RKO (cell line): ENCODE measurements around the gene MYL5.
"Not testable (repeated sequence)": the region's sequence is repeated elsewhere in the genome, so short reads cannot be mapped to it uniquely, and the experiment has no call there.

Experiments
- DNase-seq: peaks from one replicate; pipeline ENCODE4 v3.0.0-alpha.2; 2016; ENCODE audit warnings: low spot score

MYL5 gene

DNA sequence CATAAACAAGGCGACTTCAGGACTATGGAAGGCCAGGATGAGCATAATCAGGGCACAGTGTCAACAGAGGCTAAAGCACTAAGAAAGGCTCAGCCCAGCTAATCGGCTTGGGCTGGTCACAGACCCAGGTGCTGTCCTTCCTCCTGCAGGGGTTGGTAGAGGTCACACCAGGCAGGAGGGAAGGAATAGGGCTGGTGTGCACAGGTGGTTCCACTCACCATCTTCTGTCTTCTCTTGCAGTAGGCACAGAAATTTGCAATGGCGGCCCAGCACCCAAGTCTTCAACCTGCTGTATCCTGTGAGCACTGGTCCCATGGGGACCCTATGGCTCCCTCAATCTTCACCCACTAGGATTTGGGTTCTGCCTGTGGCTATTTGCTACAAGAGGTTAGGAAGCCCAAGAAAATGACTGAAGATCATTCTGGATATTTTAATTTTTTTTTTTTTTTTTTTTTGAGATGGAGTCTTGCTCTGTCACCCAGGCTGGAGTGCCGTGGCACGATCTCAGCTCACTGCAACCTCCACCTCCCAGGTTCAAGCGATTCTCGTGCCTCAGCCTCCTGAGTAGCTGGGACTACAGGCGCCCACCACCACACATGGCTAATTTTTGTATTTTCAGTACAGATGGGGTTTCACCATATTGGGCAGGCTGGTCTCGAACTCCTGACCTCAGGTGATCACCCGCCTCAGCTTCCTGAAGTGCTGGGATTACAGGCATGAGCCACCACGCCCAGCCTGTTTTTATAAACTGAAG is 4.4 kb upstream of the MYL5 start:
- DNase-seq, result not testable (repeated sequence)

DNA sequence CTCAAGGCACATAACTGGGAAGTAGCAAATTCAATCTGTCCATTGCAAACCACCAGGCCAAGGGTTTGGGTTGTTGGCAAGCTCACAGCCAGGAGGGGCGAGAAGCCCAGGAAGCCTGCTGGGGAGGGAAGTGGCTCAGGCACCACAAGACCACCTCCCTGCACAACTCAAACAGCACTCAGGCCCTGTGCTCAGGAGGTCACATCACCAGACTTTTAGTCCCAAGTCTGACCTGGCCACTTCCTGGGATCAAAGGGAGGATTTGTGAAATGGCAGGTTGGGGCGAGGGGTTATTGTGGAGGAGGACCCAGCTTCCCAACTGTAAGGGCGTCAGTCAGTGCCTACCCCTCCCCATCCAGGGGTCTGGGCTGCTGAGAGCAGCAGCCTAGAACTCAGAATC is 2.6 kb upstream of the MYL5 start:
- no peak for DNase-seq

DNA sequence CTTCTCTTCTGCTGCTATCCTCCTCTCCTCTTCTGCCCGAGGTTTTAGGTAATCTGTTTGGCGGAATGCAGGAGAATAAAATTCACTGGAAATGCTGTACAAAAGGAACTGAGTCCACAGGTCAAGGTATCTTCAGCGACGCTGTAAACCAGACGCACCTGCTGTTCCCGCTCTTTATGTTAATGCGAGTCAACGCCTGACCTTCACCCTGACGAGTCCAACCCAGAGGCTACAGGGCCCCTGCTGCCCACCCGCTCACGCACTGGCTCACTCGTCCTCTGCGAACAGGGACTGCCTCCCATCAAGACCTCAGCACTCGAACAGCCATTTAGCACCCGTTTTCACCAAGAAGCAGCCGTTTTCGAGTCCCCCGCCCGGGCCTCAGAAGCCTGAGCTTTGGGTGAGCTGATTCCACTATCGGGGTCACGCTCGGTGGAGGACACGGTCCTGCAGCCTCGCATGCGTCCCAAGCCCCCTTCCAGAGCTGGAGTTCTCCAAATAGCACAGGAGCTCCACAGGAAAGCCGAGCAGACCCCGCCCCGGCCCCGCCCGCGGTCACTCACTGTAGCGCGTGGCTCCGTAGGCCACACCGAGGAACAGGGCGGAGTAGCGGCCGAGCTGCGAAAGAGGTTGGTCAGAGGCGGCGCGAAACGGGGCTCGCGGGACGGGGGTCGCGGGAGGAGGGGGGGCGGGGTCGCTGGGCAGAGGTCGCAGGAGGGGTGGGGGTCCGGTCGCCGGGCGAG is 822 bp upstream of the MYL5 start:
- peak; percentile 38 for DNase-seq

DNA sequence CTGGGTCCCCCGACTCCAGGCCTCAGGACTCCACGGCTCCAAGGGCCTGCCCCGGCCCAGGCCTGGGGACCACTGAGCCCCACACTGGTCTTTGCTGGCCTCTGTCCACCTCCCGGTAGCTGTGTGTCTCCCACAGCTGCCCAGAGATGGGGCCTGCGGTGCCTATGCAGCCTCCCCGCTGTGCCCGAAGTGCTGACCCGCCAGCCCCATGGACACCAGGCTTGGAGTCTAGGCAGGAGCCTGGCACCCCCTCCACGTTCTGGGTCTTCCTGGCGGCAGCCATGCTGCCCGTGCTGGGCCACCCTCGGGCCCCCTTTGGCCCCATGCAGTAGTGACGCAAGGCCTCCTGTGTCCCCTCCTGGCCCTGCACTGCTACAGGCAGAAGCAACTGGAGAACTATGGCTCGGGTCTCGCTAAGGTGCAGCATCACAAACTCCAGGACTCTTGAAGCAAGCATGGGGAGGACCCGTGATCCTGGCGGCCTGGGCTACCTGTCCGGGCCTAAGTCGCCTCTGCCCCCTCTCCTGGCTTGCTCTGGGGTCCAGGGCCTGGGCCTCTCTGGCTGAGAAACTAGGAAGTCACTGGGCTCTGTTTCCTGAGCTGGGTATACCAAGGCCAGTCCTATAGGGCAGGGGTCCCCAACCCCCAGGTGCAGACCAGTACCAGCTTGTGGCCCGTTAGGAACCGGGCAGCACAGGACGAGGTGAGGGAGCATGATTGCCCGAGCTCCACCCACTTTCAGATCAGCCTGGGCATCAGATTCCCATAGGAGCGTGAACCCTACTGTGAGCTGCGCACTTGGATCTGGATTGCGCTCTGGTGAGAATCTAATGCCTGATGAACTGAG is 917 bp downstream of the MYL5 start:
- DNase-seq, result peak; percentile 48

- no peak for DNase-seq
Observed at GRCh38 chr4:675980-676870, 1.9 kb downstream of the MYL5 start.

DNA sequence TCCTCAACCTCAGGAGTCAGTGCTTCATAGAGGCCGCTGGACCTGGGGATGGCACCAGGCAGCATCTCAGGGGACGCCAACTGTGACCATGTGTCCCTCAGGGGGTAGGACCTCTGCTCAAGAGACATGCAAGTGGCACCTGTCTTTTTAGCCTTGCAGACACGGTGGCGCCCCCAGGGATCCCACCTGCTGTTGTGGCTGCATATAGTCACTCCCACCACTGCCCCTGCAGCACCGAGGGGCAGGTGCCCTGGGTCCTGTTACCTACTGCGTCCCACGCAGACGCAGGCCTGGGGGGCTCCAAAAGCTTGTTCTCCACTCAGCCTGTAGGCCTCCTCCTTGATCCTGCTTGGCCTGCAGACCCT is 2.5 kb downstream of the MYL5 start:
- no peak for DNase-seq

DNA sequence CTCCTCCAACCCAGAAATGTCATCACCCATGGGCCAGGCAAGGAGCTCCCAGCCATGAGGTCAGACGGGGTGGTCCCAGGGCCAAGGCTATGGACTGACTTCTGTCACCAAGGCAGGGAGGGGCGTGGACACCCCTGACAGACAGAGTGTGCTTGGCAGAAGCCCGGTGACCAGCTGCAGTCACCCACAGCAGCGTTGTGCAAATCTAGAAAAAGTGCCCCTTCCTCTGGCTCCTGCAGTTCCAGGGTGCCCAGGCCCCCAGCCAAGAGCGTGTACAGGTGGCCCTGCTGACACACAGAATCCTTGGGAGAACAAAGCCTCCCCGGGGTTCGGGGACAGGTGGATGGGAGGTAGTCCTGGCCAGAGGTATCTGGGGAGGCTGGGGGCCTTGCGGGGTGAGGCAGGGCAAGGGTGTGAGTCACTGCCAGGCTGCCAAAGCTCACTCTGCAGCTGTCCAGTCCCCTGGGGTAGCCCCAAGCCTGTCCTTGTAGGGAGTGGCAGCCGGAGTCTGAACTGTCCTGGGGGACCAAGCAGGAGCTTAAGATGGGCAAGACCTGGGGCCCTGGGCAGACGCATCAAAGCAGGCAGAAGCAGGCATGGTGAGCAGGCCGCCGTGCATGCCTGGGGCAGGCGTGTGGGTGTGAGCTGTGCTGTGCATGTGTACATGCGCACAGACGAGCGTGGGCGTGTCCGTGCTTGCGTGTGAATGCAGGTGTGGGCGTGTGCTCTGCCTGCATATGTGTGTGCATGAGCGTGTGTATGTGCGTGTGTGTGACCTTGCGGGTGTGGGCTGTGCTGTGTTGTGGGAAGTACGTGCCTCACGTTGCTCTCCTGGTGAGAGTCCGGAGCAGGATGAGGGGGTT is 3.3 kb downstream of the MYL5 start:
- DNase-seq, result peak; percentile 40

GRCh38 chr4:678331-679103 is 4.2 kb downstream of the MYL5 start:
- DNase-seq, result no peak

DNA sequence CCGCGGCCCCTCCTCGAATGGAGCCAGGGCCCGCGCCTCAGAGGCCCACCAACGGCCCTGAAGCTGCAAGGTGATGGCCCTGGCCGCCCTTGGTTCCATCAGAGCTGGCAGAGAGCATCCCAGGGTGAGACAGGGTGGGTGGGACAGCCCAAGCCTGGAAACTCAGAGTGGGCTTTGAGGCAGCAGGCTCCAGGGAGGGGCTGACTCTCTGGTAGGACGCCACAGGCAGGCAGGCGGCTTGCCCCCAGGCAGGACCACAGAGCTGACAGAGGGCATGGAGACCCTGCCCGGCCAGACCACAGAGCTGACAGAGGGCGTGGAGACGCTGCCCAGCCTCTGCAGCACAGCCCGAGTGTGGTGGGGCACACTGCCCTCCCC is 4.8 kb downstream of the MYL5 start:
- no peak for DNase-seq

DNA sequence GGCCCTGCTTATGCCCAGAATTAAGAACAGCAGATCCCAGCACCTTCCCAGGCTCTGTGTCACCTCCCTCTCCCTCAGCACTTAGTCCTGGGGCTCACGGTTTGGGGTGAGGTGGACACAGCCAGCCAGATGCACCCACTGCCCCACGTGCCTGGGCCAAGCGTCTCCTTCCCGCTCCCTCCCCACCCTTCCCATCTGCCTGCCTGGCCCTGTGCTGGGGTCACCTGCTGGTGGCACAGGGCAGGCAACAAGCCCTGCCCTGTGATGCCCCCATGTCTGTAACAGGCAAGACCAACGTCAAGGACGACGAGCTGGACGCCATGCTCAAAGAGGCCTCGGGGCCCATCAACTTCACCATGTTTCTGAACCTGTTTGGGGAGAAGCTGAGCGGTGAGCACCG is 5.3 kb downstream of the MYL5 start:
- no peak for DNase-seq

DNA sequence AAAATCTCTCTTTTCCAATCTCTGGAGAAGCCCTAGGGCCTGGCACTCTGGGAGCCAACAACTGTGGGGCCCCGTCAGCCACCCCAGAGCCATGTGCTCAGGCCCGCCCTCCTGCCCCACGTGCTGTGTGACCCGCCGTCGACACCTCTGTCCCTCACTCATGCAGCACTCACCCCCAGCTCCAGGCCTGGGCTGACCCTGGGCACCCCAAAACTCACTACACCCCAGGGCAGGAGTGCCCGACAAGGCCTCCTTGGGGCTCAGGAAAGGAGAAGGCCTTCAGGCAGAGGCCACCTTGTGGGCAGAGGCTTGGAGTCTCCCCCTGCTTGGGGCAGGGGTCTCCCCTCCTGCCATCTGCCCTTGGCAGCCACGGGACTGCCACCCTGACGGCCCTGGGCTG is 5.7 kb downstream of the MYL5 start:
- DNase-seq, result no peak

GRCh38 chr4:680551-680927 is 6.2 kb downstream of the MYL5 start:
- DNase-seq, result peak; percentile 43

- no peak for DNase-seq
Observed at GRCh38 chr4:680928-681645, 6.7 kb downstream of the MYL5 start.

DNA sequence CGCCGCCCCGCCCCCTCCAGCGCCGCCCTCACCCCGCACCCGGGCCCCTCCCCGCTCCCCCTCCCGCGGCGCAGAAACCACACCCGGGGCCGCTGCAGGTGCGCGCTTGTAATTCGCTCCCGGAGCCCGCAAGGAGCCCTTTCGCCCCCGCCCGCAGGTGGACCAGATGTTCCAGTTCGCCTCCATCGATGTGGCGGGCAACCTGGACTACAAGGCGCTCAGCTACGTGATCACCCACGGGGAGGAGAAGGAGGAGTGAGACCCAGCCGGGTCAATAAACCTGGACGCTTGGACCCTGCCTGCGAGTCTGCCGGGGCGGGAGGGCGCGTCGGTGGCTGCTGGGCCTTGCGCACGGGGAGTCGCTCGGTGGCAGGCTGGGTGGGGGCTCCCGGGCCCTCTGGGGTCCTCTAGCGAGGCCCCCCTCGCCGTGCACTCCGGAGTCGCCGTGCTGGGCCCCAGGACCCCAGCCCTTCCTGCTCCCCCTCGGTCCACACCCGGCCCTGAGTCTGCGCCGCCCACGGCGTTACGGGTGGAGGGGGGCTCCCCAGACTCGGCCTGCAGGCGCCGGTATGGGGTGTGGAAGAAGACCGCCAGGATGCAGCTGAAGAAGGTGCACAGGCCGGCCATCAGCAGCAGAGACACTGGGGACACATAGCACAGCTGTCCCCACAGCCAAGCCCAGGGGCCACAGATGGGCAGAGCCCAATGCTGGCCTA is 7.6 kb downstream of the MYL5 start:
- DNase-seq, result no peak

- DNase-seq, result no peak
Observed at GRCh38 chr4:682490-683172, 8.3 kb downstream of the MYL5 start.

GRCh38 chr4:683247-683897 is 9.0 kb downstream of the MYL5 start:
- no peak for DNase-seq

DNA sequence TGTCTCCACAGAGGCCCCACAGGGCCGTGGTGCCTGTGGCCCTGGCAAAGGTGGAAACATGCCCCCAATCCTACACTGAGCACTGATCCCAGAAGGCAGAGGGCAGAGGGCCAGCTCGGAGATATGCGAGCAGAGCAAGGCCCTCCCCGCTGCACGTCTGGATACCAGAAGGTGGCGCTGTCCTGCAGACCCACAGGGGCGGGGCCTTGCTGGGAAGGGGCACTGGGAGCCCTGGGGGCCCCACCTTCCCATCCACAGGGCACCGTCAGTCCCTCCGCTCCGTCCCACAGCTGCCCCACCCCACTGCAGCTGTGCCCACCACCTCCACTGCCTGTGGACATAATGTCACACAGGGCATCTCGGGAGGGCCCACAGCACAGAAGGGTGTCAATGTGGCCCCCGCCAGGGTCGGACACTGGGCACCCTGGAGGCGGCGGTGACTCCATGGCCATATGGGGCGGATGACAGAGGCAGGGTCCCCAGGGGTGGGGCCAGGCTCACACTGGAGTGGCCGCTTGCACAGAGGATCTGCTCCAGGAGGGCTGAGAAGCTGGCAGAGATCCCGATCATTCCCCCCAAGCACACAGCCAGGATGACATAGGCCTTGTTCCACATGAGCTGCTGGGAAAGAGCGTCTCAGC is 9.8 kb downstream of the MYL5 start:
- DNase-seq, result peak; percentile 79
